GM18505 (cell line): ENCODE measurements around the gene PTH2.
"Not testable (repeated sequence)": the region's sequence is repeated elsewhere in the genome, so short reads cannot be mapped to it uniquely, and the experiment has no call there.

Source experiments
- ATAC-seq: cut with Tn5 transposase; IDR thresholded peaks from one replicate; pipeline ENCODE4 v1.9.1; 2021; ENCODE audit not compliant: unreplicated experiment
- POLR2A ChIP-seq: IDR thresholded peaks from 4 replicates; pipeline ENCODE4 v1.6.1; 2011; ENCODE audit warnings: borderline replicate concordance; ENCODE audit not compliant: insufficient read depth, insufficient read length; ENCODE audit errors: extremely low read depth

Gene PTH2

GRCh38 chr19:49382639-49383038, 40.6 kb downstream of the PTH2 start:
- no peak for ATAC-seq
- TF ChIP-seq POLR2A: no peak

GRCh38 chr19:49380391-49380790, 42.9 kb downstream of the PTH2 start:
- no peak for TF ChIP-seq POLR2A
- ATAC-seq: no peak

DNA sequence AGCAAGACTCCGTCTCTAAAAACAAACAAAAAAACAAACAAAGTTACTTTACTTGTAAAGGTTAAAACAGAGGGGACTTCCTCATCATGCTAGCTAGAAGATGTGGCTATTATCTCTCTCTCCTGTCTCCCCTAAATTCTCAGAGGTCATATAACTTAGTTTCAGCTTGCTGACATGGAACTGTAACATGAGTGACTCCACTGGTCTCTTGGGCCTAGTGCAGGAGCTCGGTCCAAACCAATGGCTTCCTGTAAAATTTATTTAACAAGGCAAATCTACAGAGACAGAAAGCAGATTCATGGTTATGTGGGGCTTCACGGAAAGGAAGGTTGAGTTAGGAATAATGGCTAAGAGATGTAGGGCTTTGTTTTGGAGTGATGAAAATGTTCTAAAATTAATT, 44.7 kb downstream of the PTH2 start:
- TF ChIP-seq POLR2A: no peak
- no peak for ATAC-seq

DNA sequence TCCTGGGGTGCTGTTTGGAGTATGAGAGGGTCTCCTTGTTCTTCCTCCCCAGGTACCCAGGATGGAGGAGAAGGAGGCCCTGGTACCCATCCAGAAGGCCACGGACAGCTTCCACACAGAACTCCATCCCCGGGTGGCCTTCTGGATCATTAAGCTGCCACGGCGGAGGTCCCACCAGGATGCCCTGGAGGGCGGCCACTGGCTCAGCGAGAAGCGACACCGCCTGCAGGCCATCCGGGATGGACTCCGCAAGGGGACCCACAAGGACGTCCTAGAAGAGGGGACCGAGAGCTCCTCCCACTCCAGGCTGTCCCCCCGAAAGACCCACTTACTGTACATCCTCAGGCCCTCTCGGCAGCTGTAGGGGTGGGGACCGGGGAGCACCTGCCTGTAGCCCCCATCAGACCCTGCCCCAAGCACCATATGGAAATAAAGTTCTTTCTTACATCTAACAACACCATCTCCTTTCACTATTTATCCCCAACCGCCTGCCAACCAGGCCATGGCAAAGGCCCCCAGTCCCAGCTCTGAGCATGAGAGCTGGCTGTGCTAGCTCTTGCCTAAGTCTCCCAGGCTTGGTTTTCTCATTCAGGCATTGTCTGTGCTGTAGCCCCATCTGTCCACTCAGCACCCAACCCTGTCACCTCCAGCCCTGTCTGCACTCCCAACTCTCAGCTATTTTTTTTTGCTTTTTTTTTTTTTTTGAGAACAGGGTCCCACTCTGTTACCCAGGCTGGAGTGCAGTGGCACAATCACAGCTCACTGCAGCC, 48.4 kb downstream of the PTH2 start:
- no peak for TF ChIP-seq POLR2A
- ATAC-seq: no peak

DNA sequence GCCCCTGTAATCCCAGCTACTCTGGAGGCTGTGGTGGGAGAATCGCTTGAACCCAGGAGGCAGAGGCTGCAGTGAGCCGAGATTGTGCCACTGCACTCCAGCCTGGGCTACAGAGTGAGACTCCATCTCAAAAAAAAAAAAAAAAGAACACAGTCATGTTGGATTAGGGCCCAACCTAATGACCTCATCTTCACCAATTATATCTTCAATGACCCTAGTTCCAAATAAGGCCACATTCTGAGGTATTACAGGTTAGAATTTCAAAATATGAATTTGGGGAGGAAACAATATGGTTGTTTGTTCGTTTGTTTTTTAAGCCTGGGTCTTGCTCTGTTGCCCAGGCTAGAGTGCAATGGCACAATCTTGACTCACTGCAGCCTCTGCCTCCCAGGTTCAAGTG, 50.1 kb downstream of the PTH2 start:
- ATAC-seq: not testable (repeated sequence)
